Stimulated activated CD8-positive, alpha-beta memory T cell treated with anti-CD3 and anti-CD28 coated beads, Interleukin-4, amount 100 ng/mL, for 4 hours (primary cell): ENCODE data around the gene GPHN.
"Not testable (repeated sequence)": the region's sequence is repeated elsewhere in the genome, so short reads cannot be mapped to it uniquely, and the experiment has no call there.

Source experiments
- DNase-seq, 2 donors: peaks; one replicate each; pipeline ENCODE4 v3.0.0-alpha.2; 2020; ENCODE audit warnings: low read depth in 2 of 2, low spot score in 1 of 2

GPHN gene

GRCh38 chr14:66651536-66652220 lies 143.7 kb downstream of the GPHN start:
- DNase-seq = no peak

GRCh38 chr14:66652525-66653106 lies 144.7 kb downstream of the GPHN start:
- no peak for DNase-seq

- DNase-seq = no peak
Measured at GRCh38 chr14:66657780-66658179, 149.8 kb downstream of the GPHN start.

- DNase-seq = no peak
Measured at GRCh38 chr14:66662374-66662773, 154.4 kb downstream of the GPHN start.

- DNase-seq = no peak
Measured at GRCh38 chr14:66677780-66678179, 169.8 kb downstream of the GPHN start.

- no peak for DNase-seq
Measured at GRCh38 chr14:66680216-66680615, 172.3 kb downstream of the GPHN start.

- no peak for DNase-seq
Measured at GRCh38 chr14:66696326-66696725, 188.4 kb downstream of the GPHN start.

GRCh38 chr14:66698503-66698902 lies 190.6 kb downstream of the GPHN start:
- DNase-seq = no peak

- DNase-seq = no peak
Measured at GRCh38 chr14:66701813-66702212, 193.9 kb downstream of the GPHN start.

GRCh38 chr14:66708267-66708666 lies 200.3 kb downstream of the GPHN start:
- DNase-seq = no peak

GRCh38 chr14:66709291-66709690 lies 201.3 kb downstream of the GPHN start:
- no peak for DNase-seq

GRCh38 chr14:66714291-66714690 lies 206.3 kb downstream of the GPHN start:
- not testable (repeated sequence) for DNase-seq

GRCh38 chr14:66715313-66715712 lies 207.4 kb downstream of the GPHN start:
- not testable (repeated sequence) for DNase-seq

GRCh38 chr14:66716227-66716626 lies 208.3 kb downstream of the GPHN start:
- DNase-seq = no peak

- DNase-seq = no peak
Measured at GRCh38 chr14:66717561-66718140, 209.7 kb downstream of the GPHN start.

- no peak for DNase-seq
Measured at GRCh38 chr14:66724996-66725395, 217.0 kb downstream of the GPHN start.

- not testable (repeated sequence) for DNase-seq
Measured at GRCh38 chr14:66731298-66731697, 223.4 kb downstream of the GPHN start.

GRCh38 chr14:66735853-66736252 lies 227.9 kb downstream of the GPHN start:
- no peak for DNase-seq

GRCh38 chr14:66739826-66740225 lies 231.9 kb downstream of the GPHN start:
- no peak for DNase-seq

GRCh38 chr14:66745078-66745477 lies 237.1 kb downstream of the GPHN start:
- DNase-seq = no peak

GRCh38 chr14:66746316-66747006 lies 238.5 kb downstream of the GPHN start:
- DNase-seq = no peak

GRCh38 chr14:66752109-66752508 lies 244.2 kb downstream of the GPHN start:
- DNase-seq = no peak
